Stimulated activated CD8-positive, alpha-beta memory T cell treated with anti-CD3 and anti-CD28 coated beads, Interleukin-15, amount 100 ng/mL, for 1 hour (primary cell): ENCODE results near the gene SYCE3.

Source experiments
- DNase-seq: peaks from one replicate; pipeline ENCODE4 v3.0.0-alpha.2; 2020; ENCODE audit warnings: low read depth

Gene SYCE3

GRCh38 chr22:50576070-50576469 lies 13.4 kb upstream of the SYCE3 start:
- no peak for DNase-seq

- no peak for DNase-seq
These were observed 12.8 kb upstream of the SYCE3 start for GRCh38 chr22:50575426-50575941.

GRCh38 chr22:50574383-50574755 lies 11.7 kb upstream of the SYCE3 start:
- no peak for DNase-seq

- no peak for DNase-seq
These were observed 11.0 kb upstream of the SYCE3 start for GRCh38 chr22:50573491-50574382.

- no peak for DNase-seq
These were observed 10.2 kb upstream of the SYCE3 start for GRCh38 chr22:50572965-50573364.

- no peak for DNase-seq
These were observed 8.8 kb upstream of the SYCE3 start for GRCh38 chr22:50571264-50572175.

GRCh38 chr22:50570861-50571260 lies 8.1 kb upstream of the SYCE3 start:
- no peak for DNase-seq

GRCh38 chr22:50569896-50570535 lies 7.3 kb upstream of the SYCE3 start:
- no peak for DNase-seq

- no peak for DNase-seq
These were observed 6.3 kb upstream of the SYCE3 start for GRCh38 chr22:50569041-50569459.

GRCh38 chr22:50568626-50569025 lies 5.9 kb upstream of the SYCE3 start:
- no peak for DNase-seq

GRCh38 chr22:50567721-50568252 lies 5.1 kb upstream of the SYCE3 start:
- no peak for DNase-seq

- DNase-seq = no peak
These were observed 1.6 kb upstream of the SYCE3 start for GRCh38 chr22:50564289-50564688.

GRCh38 chr22:50563413-50564160 lies 868 bp upstream of the SYCE3 start:
- DNase-seq = no peak

- no peak for DNase-seq
These were observed 1.0 kb downstream of the SYCE3 start for GRCh38 chr22:50561401-50562358.

- DNase-seq = no peak
These were observed 2.7 kb downstream of the SYCE3 start for GRCh38 chr22:50560034-50560433.

- DNase-seq = no peak
These were observed 6.0 kb downstream of the SYCE3 start for GRCh38 chr22:50556703-50557102.

GRCh38 chr22:50553310-50553709 lies 9.4 kb downstream of the SYCE3 start:
- no peak for DNase-seq

GRCh38 chr22:50551160-50551752 lies 11.5 kb downstream of the SYCE3 start:
- DNase-seq = no peak

- DNase-seq = no peak
These were observed 12.3 kb downstream of the SYCE3 start for GRCh38 chr22:50550395-50550794.
